ENCODE results near the gene DNAJC30.
A peak's percentile ranks its signal among the peaks of the same experiment; 100 is the strongest.
"Not testable (repeated sequence)": the region's sequence is repeated elsewhere in the genome, so short reads cannot be mapped to it uniquely, and the experiment has no call there.

Gene DNAJC30

DNA sequence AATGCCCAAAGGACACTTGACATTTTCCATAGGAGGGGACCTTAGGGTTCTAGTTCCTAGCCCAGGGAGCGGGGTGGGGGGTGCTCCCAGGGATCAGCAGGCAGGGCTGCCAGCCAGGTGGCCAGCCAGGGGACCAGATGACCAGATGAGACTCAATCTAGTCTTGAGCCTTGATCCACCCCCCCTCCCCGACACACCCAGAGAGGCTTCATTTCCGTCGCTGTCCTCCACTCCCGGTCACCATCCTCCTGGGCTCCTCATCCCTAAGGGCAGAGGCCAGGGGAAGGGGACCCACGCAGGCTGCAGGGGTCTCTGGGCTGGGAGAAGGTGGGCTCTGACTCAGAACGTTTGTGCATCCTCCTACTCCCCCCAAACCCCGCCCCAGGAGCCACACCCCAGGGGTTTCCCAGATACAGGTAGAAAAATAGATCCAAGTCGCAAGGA is 35.2 kb upstream of the DNAJC30 start:
- Histone ChIP-seq H3K4me3 (ENCODE audit: low read depth, low read length) (peak overlapping the region; percentile 88), H3K27ac (peak overlapping the region; percentile 98), H3K27me3 (replicated peaks) (no peaks in the 10 kb centered on the region), H3K36me3 (replicated peaks) (peaks cover 30% of the 10 kb centered on the region)
- in situ Hi-C loops (cut with HindIII; ENCODE audit: low pct_ligation_motif_present, low sequenced_read_pairs): no loop called here
- DNase-seq: peak; percentile 24
- TF ChIP-seq, protein P1, sequence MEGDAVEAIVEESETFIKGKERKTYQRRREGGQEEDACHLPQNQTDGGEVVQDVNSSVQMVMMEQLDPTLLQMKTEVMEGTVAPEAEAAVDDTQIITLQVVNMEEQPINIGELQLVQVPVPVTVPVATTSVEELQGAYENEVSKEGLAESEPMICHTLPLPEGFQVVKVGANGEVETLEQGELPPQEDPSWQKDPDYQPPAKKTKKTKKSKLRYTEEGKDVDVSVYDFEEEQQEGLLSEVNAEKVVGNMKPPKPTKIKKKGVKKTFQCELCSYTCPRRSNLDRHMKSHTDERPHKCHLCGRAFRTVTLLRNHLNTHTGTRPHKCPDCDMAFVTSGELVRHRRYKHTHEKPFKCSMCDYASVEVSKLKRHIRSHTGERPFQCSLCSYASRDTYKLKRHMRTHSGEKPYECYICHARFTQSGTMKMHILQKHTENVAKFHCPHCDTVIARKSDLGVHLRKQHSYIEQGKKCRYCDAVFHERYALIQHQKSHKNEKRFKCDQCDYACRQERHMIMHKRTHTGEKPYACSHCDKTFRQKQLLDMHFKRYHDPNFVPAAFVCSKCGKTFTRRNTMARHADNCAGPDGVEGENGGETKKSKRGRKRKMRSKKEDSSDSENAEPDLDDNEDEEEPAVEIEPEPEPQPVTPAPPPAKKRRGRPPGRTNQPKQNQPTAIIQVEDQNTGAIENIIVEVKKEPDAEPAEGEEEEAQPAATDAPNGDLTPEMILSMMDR (IDR thresholded peaks at IDR 0.05; ENCODE audit: low read depth, low read length, missing control alignments): no peak

- Histone ChIP-seq H3K27me3 (replicated peaks) (no peaks in the 10 kb centered on the region), H3K36me3 (replicated peaks) (peaks cover 34% of the 10 kb centered on the region), H3K27ac (peak overlapping the region; percentile 98), H3K4me3 (ENCODE audit: low read depth, low read length) (peak overlapping the region; percentile 88)
- DNase-seq: peak; percentile 94
- TF ChIP-seq, protein P1 (IDR thresholded peaks at IDR 0.05; ENCODE audit: low read depth, low read length, missing control alignments): no peak
- in situ Hi-C loops (cut with HindIII; ENCODE audit: low pct_ligation_motif_present, low sequenced_read_pairs): no loop called here
Measured at GRCh38 chr7:73717991-73718405, 34.7 kb upstream of the DNAJC30 start.

DNA sequence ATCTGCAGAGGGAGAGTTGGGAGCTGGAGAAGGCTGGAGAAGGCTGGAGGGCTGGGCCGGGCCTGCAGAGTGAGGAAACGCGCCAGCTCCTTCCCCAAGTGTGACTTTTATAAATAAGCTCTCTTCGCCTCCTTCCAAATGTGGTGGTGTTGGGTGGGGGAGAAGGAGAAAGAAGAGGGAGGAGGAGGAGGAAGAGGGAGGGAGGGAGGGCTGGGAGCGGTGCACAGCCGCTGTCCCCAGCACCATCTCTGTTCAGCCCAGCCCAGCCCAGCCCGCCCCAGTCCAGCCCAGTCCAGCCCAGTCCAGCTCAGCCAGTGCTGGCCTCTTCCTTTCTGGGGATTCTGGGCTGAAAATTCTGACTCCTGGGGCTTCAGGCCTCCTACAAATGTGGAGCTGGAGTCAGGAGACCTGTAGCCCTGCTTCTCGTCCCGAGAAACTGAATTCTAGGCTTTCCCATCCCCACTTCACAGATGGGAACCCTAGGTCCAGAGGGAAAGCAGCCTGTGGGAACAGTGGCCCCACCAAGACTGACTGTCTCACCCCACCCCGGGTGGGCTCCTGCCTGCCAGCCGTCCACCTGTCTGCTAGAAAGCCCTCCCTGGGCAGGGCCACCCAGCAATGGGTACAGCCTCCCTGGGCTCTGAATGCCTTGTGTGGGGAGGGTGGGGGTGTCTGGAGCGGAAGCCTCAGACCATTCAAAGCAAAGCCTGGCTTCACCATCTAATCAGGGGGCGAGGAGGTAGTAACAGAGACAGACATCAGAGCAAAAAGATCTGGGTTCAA is 34.0 kb upstream of the DNAJC30 start:
- Histone ChIP-seq H3K4me3 (ENCODE audit: low read depth, low read length) (peak overlapping the region; percentile 88), H3K27me3 (replicated peaks) (no peaks in the 10 kb centered on the region), H3K36me3 (replicated peaks) (peaks cover 42% of the 10 kb centered on the region)

DNA sequence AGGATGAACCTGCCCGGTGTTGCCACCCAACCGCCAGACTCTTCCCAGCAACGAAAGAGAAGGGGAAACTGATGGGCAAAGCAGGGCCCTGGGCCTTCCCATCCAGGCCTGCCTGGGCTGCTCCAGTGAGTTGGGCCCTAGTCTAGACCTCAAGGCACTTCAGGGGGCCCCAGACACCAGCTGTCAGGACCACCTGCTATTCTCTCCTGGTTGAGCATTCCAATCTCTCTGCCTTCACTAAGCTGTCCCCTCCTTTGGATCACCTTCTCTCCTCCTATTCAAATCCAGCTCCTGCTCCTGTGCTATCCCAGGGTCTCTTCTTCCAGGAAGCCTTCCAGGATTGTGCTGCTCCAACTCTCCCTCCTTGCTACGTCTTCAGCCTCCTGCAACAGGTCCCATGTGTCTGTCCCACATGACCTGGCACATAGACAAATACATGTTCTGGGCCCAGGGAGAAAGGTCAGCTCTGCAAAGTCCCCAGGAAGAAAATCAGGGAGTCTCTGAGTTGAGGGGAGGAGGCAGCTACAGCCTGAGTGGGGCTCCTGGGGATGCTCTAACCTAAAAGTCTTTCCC is 33.2 kb upstream of the DNAJC30 start:
- in situ Hi-C loops (cut with HindIII; ENCODE audit: low pct_ligation_motif_present, low sequenced_read_pairs): no loop called here
- H3K27ac ChIP-seq: peak overlapping the region; percentile 98
- H3K27me3 ChIP-seq (replicated peaks): no peaks in the 10 kb centered on the region
- peak; percentile 16 for DNase-seq
- H3K4me3 ChIP-seq (ENCODE audit: low read depth, low read length): peak overlapping the region; percentile 88
- TF ChIP-seq, protein P1 (IDR thresholded peaks at IDR 0.05; ENCODE audit: low read depth, low read length, missing control alignments): no peak
- peaks cover 49% of the 10 kb centered on the region for H3K36me3 ChIP-seq (replicated peaks)

More for the DNA sequence above, 34.0 kb upstream of the DNAJC30 start:
- peak overlapping the region; percentile 98 for H3K27ac ChIP-seq
- in situ Hi-C loops (cut with HindIII; ENCODE audit: low pct_ligation_motif_present, low sequenced_read_pairs): no loop called here
- DNase-seq: peak; percentile 35
- TF ChIP-seq, protein P1 (IDR thresholded peaks at IDR 0.05; ENCODE audit: low read depth, low read length, missing control alignments): no peak

GRCh38 chr7:73715648-73716317 is 32.5 kb upstream of the DNAJC30 start:
- DNase-seq: peak; percentile 97
- Histone ChIP-seq H3K36me3 (replicated peaks) (peaks cover 52% of the 10 kb centered on the region), H3K27ac (peak overlapping the region; percentile 98)

GRCh38 chr7:73713319-73713718 is 30.1 kb upstream of the DNAJC30 start:
- in situ Hi-C loops (cut with HindIII; ENCODE audit: low pct_ligation_motif_present, low sequenced_read_pairs); H3K4me3 ChIP-seq (ENCODE audit: low read depth, low read length); H3K27me3 ChIP-seq (replicated peaks); DNase-seq; H3K27ac ChIP-seq: not testable (repeated sequence)
- peaks cover 72% of the 10 kb centered on the region for H3K36me3 ChIP-seq (replicated peaks)

More at GRCh38 chr7:73715648-73716317, 32.5 kb upstream of the DNAJC30 start:
- in situ Hi-C loops (cut with HindIII; ENCODE audit: low pct_ligation_motif_present, low sequenced_read_pairs): no loop called here
- H3K4me3 ChIP-seq (ENCODE audit: low read depth, low read length): peak overlapping the region; percentile 88
- H3K27me3 ChIP-seq (replicated peaks): no peaks in the 10 kb centered on the region
- TF ChIP-seq, protein P1 (IDR thresholded peaks at IDR 0.05; ENCODE audit: low read depth, low read length, missing control alignments): no peak

Data from brain microvascular endothelial cell (primary cell).